ENCODE results near the gene TDRD12. TPM values are rescaled to one million over a fixed set of nuclear protein-coding genes. Genes with fewer than 3 reads are reported as not detected.
"Not testable (repeated sequence)": the region's sequence is repeated elsewhere in the genome, so short reads cannot be mapped to it uniquely, and the experiment has no call there.

Gene TDRD12
- total RNA-seq, 1 experiment from 2014 or later = 1.3 TPM

- no peak overlapping the region for H2BK12ac ChIP-seq (ENCODE audit: insufficient read length, low read depth, low read length)
- no peak overlapping the region for H2AK5ac ChIP-seq (ENCODE audit: insufficient read length, low read length)
- H3K27ac ChIP-seq (ENCODE audit: insufficient read length, low read depth, low read length) = no peak overlapping the region
- H3K9me3 Mint-ChIP-seq = peaks cover 2% of the 10 kb centered on the region in 2 experiments; a peak in 3 of 5 replicates
- no peak overlapping the region for H3K9ac ChIP-seq (ENCODE audit: extremely low read depth, insufficient read length, low read length)
- no peaks in the 10 kb centered on the region for H3K4me1 Mint-ChIP-seq
- no peaks in the 10 kb centered on the region for H3K79me2 ChIP-seq (ENCODE audit: insufficient read depth, low read length)
- DNase-seq = no peak
- H3K4ac ChIP-seq (ENCODE audit: low read depth, low read length) = no peak overlapping the region
- no peak overlapping the region for H4K8ac ChIP-seq (replicated peaks; ENCODE audit: insufficient read length, low read depth, low read length)
- H4K91ac ChIP-seq (ENCODE audit: insufficient read length, low read depth, low read length) = no peak overlapping the region
- no peak overlapping the region for H3K18ac ChIP-seq (ENCODE audit: insufficient read length, low read depth, low read length)
- H4K20me1 ChIP-seq (ENCODE audit: control insufficient read depth, insufficient read depth, insufficient read length) = no peaks in the 10 kb centered on the region
- H3K79me1 ChIP-seq (ENCODE audit: insufficient read depth, low read depth, low read length, poor library complexity, severe bottlenecking) = no peaks in the 10 kb centered on the region
- whole genome bisulfite sequencing (ENCODE audit: extremely low coverage, insufficient read length, low lambda C conversion rate) = no CpG with 5 or more reads among the region's 6 CpGs
- no peak overlapping the region for H4K5ac ChIP-seq (ENCODE audit: insufficient read length, low read depth, low read length)
- no peaks in the 10 kb centered on the region for H3K9me3 ChIP-seq (ENCODE audit: control insufficient read depth, low read depth, low read length)
- no peak overlapping the region for H3K23ac ChIP-seq (ENCODE audit: insufficient read length, low read depth, low read length)
- H3K4me3 Mint-ChIP-seq = no peak overlapping the region
- no peak overlapping the region for H3K56ac ChIP-seq (ENCODE audit: insufficient read length, low read depth, low read length)
- no peak overlapping the region for H3K4me2 ChIP-seq (ENCODE audit: insufficient read depth, insufficient read length, low read length)
- no peak overlapping the region for H2BK5ac ChIP-seq (ENCODE audit: insufficient read length, low read length)
- H3K36me3 Mint-ChIP-seq (ENCODE audit: insufficient read depth in 1 of 3, low read depth in 3 of 3) = no peaks in the 10 kb centered on the region
- H3K14ac ChIP-seq (ENCODE audit: insufficient read depth, low read length) = no peak overlapping the region
- H3K27me3 ChIP-seq (ENCODE audit: insufficient read depth, low read length) = no peaks in the 10 kb centered on the region
- H2BK20ac ChIP-seq (ENCODE audit: low read depth, low read length, poor library complexity, severe bottlenecking) = no peak overlapping the region
- H2BK15ac ChIP-seq (ENCODE audit: low read depth, low read length) = no peak overlapping the region
- H3K4me1 ChIP-seq (ENCODE audit: insufficient read depth, low read length) = no peaks in the 10 kb centered on the region
- no peak for TF ChIP-seq CTCF (conservative IDR thresholded peaks at IDR 0.05)
- no peak overlapping the region for H2AFZ ChIP-seq (ENCODE audit: low read length)
- no peak overlapping the region for H2BK120ac ChIP-seq (ENCODE audit: low read depth, low read length, poor library complexity, severe bottlenecking)
- no peaks in the 10 kb centered on the region for H3K23me2 ChIP-seq (ENCODE audit: insufficient read length, low read depth, low read length, poor library complexity, severe bottlenecking)
- no peak overlapping the region for H3T11ph ChIP-seq (ENCODE audit: low read length)
- no peaks in the 10 kb centered on the region for H3K27me3 Mint-ChIP-seq (ENCODE audit: low read depth)
- H3K27ac Mint-ChIP-seq = no peak overlapping the region
These were observed 132.6 kb downstream of the TDRD12 start for GRCh38 chr19:32852216-32852615.

- not testable (repeated sequence) for H3K4me1 Mint-ChIP-seq; H4K20me1 ChIP-seq (ENCODE audit: control insufficient read depth, insufficient read depth, insufficient read length); H3K9me3 Mint-ChIP-seq; H3K4me3 Mint-ChIP-seq; H3K27me3 ChIP-seq (ENCODE audit: insufficient read depth, low read length); H3K4me1 ChIP-seq (ENCODE audit: insufficient read depth, low read length); H3K9me3 ChIP-seq (ENCODE audit: control insufficient read depth, low read depth, low read length); DNase-seq; H3K27me3 Mint-ChIP-seq (ENCODE audit: low read depth); H2BK20ac ChIP-seq (ENCODE audit: low read depth, low read length, poor library complexity, severe bottlenecking); H4K91ac ChIP-seq (ENCODE audit: insufficient read length, low read depth, low read length); H3K4ac ChIP-seq (ENCODE audit: low read depth, low read length); H3K9ac ChIP-seq (ENCODE audit: extremely low read depth, insufficient read length, low read length); H3K18ac ChIP-seq (ENCODE audit: insufficient read length, low read depth, low read length); H3K4me2 ChIP-seq (ENCODE audit: insufficient read depth, insufficient read length, low read length); H3K79me1 ChIP-seq (ENCODE audit: insufficient read depth, low read depth, low read length, poor library complexity, severe bottlenecking); H3K27ac Mint-ChIP-seq; H2AK5ac ChIP-seq (ENCODE audit: insufficient read length, low read length); H3K56ac ChIP-seq (ENCODE audit: insufficient read length, low read depth, low read length); H4K5ac ChIP-seq (ENCODE audit: insufficient read length, low read depth, low read length); H3K36me3 Mint-ChIP-seq (ENCODE audit: insufficient read depth in 1 of 3, low read depth in 3 of 3); H2BK120ac ChIP-seq (ENCODE audit: low read depth, low read length, poor library complexity, severe bottlenecking); H4K8ac ChIP-seq (replicated peaks; ENCODE audit: insufficient read length, low read depth, low read length); H3K79me2 ChIP-seq (ENCODE audit: insufficient read depth, low read length); H2BK15ac ChIP-seq (ENCODE audit: low read depth, low read length); H3T11ph ChIP-seq (ENCODE audit: low read length); H2BK5ac ChIP-seq (ENCODE audit: insufficient read length, low read length); H3K23me2 ChIP-seq (ENCODE audit: insufficient read length, low read depth, low read length, poor library complexity, severe bottlenecking); H3K23ac ChIP-seq (ENCODE audit: insufficient read length, low read depth, low read length); H2BK12ac ChIP-seq (ENCODE audit: insufficient read length, low read depth, low read length); H3K27ac ChIP-seq (ENCODE audit: insufficient read length, low read depth, low read length); H3K14ac ChIP-seq (ENCODE audit: insufficient read depth, low read length); H2AFZ ChIP-seq (ENCODE audit: low read length)
- no CpG with 5 or more reads among the region's 7 CpGs for WGBS (ENCODE audit: extremely low coverage, insufficient read length, low lambda C conversion rate)
These were observed 137.3 kb downstream of the TDRD12 start for GRCh38 chr19:32856818-32857217.

Measured in H9 (cell line).